Breast epithelium (tissue), 3 donors: ENCODE results near the gene EHMT1.
"Not testable (repeated sequence)": the region's sequence is repeated elsewhere in the genome, so short reads cannot be mapped to it uniquely, and the experiment has no call there.

Experiments
- POLR2A ChIP-seq: fragments of 450-650 bp; IDR thresholded peaks from one replicate; pipeline ENCODE4 v1.6.1; 2016; ENCODE audit warnings: antibody characterized with exemption, mild to moderate bottlenecking, moderate library complexity
- TF ChIP-seq, protein P1 (sequence below), 3 donors: fragments of 450-650 bp; IDR thresholded peaks; one replicate each; pipeline ENCODE4 v1.5.1; 2016 to 2017; ENCODE audit warnings: antibody characterized with exemption in 3 of 3, mild to moderate bottlenecking in 3 of 3, moderate library complexity in 3 of 3

DNA sequence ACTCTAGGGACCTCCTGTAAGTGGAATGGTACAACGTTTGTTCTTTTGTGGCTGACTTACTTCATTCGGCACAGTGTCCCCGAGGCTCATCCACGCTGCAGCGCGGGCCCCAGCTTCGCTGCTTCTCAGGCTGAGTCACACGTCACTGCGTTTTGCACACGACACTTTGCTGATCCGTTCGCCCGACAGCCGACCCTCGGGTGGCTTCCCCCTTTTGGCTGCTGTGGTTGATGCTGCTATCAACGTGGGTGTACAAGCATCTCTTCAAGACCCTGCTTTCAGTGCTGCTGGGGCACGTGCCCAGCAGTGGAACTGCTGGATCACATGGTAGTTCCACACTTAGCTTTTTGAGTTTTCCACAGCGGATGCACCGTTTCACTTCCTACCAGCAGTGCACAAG is 107.5 kb downstream of the EHMT1 start:
- TF ChIP-seq, protein P1, sequence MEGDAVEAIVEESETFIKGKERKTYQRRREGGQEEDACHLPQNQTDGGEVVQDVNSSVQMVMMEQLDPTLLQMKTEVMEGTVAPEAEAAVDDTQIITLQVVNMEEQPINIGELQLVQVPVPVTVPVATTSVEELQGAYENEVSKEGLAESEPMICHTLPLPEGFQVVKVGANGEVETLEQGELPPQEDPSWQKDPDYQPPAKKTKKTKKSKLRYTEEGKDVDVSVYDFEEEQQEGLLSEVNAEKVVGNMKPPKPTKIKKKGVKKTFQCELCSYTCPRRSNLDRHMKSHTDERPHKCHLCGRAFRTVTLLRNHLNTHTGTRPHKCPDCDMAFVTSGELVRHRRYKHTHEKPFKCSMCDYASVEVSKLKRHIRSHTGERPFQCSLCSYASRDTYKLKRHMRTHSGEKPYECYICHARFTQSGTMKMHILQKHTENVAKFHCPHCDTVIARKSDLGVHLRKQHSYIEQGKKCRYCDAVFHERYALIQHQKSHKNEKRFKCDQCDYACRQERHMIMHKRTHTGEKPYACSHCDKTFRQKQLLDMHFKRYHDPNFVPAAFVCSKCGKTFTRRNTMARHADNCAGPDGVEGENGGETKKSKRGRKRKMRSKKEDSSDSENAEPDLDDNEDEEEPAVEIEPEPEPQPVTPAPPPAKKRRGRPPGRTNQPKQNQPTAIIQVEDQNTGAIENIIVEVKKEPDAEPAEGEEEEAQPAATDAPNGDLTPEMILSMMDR (IDR thresholded peaks at IDR 0.05) = not testable (repeated sequence)
- TF ChIP-seq POLR2A = not testable (repeated sequence)
